Measurements from ENCODE around the gene MTA2.

Gene MTA2

GRCh38 chr11:62604460-62605120 is 2.9 kb upstream of the MTA2 start:
- Histone ChIP-seq H3K27me3 (no peaks in the 10 kb centered on the region), H3K9me3 (no peaks in the 10 kb centered on the region), H3K27ac (no peak overlapping the region), H3K4me3 (no peak overlapping the region), H3K9ac (0 out of 2 replicates have a peak overlapping the region, but pooled peaks have one; percentile 48), H3K4me1 (peaks cover 66% of the 10 kb centered on the region), H3K4me2 (peak overlapping the region; percentile 93), H4K20me1 (peaks cover 12% of the 10 kb centered on the region; the same call in 1 of the 2 replicates), H3K36me3 (peaks cover 63% of the 10 kb centered on the region)
- TF ChIP-seq Cebpa-rat (IDR thresholded peaks at IDR 0.05): no peak

- no peak for TF ChIP-seq Cebpa-rat (IDR thresholded peaks at IDR 0.05)
- no peak overlapping the region for H3K9ac ChIP-seq
- H3K4me2 ChIP-seq: peak overlapping the region; percentile 93; the same call in 1 of the 2 replicates
- H3K9me3 ChIP-seq: no peaks in the 10 kb centered on the region
- H4K20me1 ChIP-seq: peaks cover 13% of the 10 kb centered on the region
- H3K36me3 ChIP-seq: peaks cover 56% of the 10 kb centered on the region
- no peak overlapping the region for H3K4me3 ChIP-seq
- peaks cover 61% of the 10 kb centered on the region for H3K4me1 ChIP-seq
- no peaks in the 10 kb centered on the region for H3K27me3 ChIP-seq
- no peak overlapping the region for H3K27ac ChIP-seq
These were observed 2.2 kb upstream of the MTA2 start for GRCh38 chr11:62603776-62604299.

GRCh38 chr11:62603072-62603408 is 1.4 kb upstream of the MTA2 start:
- Histone ChIP-seq H3K27me3 (no peaks in the 10 kb centered on the region), H4K20me1 (peaks cover 21% of the 10 kb centered on the region), H3K9ac (peak overlapping the region; percentile 100; the same call in 1 of the 2 replicates), H3K4me3 (peak overlapping the region; percentile 91), H3K27ac (peak overlapping the region; percentile 100), H3K36me3 (peaks cover 52% of the 10 kb centered on the region), H3K9me3 (no peaks in the 10 kb centered on the region), H3K4me2 (peak overlapping the region; percentile 93), H3K4me1 (peaks cover 61% of the 10 kb centered on the region)
- no peak for TF ChIP-seq Cebpa-rat (IDR thresholded peaks at IDR 0.05)

- peaks cover 61% of the 10 kb centered on the region for H3K4me1 ChIP-seq
- peaks cover 54% of the 10 kb centered on the region for H3K36me3 ChIP-seq
- TF ChIP-seq Cebpa-rat (IDR thresholded peaks at IDR 0.05): no peak
These were observed 741 bp upstream of the MTA2 start for GRCh38 chr11:62602141-62603071.

GRCh38 chr11:62601122-62601371 is 618 bp downstream of the MTA2 start:
- peak overlapping the region; percentile 100 for H3K4me2 ChIP-seq
- H3K4me3 ChIP-seq: peak overlapping the region; percentile 91
- no peak for TF ChIP-seq Cebpa-rat (IDR thresholded peaks at IDR 0.05)
- H3K36me3 ChIP-seq: peaks cover 54% of the 10 kb centered on the region
- H3K27ac ChIP-seq: peak overlapping the region; percentile 100
- peaks cover 34% of the 10 kb centered on the region for H4K20me1 ChIP-seq
- H3K27me3 ChIP-seq: no peaks in the 10 kb centered on the region
- no peaks in the 10 kb centered on the region for H3K9me3 ChIP-seq
- H3K4me1 ChIP-seq: peaks cover 60% of the 10 kb centered on the region
- peak overlapping the region; percentile 100 for H3K9ac ChIP-seq

More at GRCh38 chr11:62602141-62603071, 741 bp upstream of the MTA2 start:
- Histone ChIP-seq H3K9me3 (no peaks in the 10 kb centered on the region), H3K27me3 (no peaks in the 10 kb centered on the region), H3K9ac (peak overlapping the region; percentile 100), H4K20me1 (peaks cover 27% of the 10 kb centered on the region), H3K4me3 (peak overlapping the region; percentile 91), H3K4me2 (peak overlapping the region; percentile 93), H3K27ac (peak overlapping the region; percentile 100)

GRCh38 chr11:62600367-62601121 is 1.1 kb downstream of the MTA2 start:
- peak overlapping the region; percentile 100 for H3K27ac ChIP-seq
- H3K9ac ChIP-seq: peak overlapping the region; percentile 100
- H4K20me1 ChIP-seq: peaks cover 39% of the 10 kb centered on the region

GRCh38 chr11:62599901-62600300 is 1.8 kb downstream of the MTA2 start:
- Histone ChIP-seq H3K27me3 (no peaks in the 10 kb centered on the region), H3K9me3 (no peaks in the 10 kb centered on the region), H4K20me1 (peaks cover 39% of the 10 kb centered on the region), H3K4me1 (peaks cover 52% of the 10 kb centered on the region), H3K4me2 (peak overlapping the region; percentile 100), H3K36me3 (peaks cover 54% of the 10 kb centered on the region), H3K27ac (peak overlapping the region; percentile 100), H3K4me3 (peak overlapping the region; percentile 91), H3K9ac (peak overlapping the region; percentile 100)
- no peak for TF ChIP-seq Cebpa-rat (IDR thresholded peaks at IDR 0.05)

More at GRCh38 chr11:62600367-62601121, 1.1 kb downstream of the MTA2 start:
- Histone ChIP-seq H3K27me3 (no peaks in the 10 kb centered on the region), H3K4me3 (peak overlapping the region; percentile 91), H3K4me1 (peaks cover 59% of the 10 kb centered on the region), H3K9me3 (no peaks in the 10 kb centered on the region), H3K36me3 (peaks cover 54% of the 10 kb centered on the region), H3K4me2 (peak overlapping the region; percentile 100)
- no peak for TF ChIP-seq Cebpa-rat (IDR thresholded peaks at IDR 0.05)

- no peaks in the 10 kb centered on the region for H3K9me3 ChIP-seq
- H4K20me1 ChIP-seq: peaks cover 39% of the 10 kb centered on the region
- peaks cover 54% of the 10 kb centered on the region for H3K36me3 ChIP-seq
- TF ChIP-seq Cebpa-rat (IDR thresholded peaks at IDR 0.05): no peak
- H3K27me3 ChIP-seq: no peaks in the 10 kb centered on the region
- peak overlapping the region; percentile 100 for H3K4me2 ChIP-seq
- peak overlapping the region; percentile 100 for H3K27ac ChIP-seq
- peak overlapping the region; percentile 91 for H3K4me3 ChIP-seq
- H3K4me1 ChIP-seq: peaks cover 45% of the 10 kb centered on the region
- peak overlapping the region; percentile 100 for H3K9ac ChIP-seq
These were observed 2.5 kb downstream of the MTA2 start for GRCh38 chr11:62599069-62599696.

- peak overlapping the region; percentile 33; the same call in 1 of the 2 replicates for H3K9ac ChIP-seq
- H3K36me3 ChIP-seq: peaks cover 59% of the 10 kb centered on the region
- no peaks in the 10 kb centered on the region for H3K27me3 ChIP-seq
- H3K27ac ChIP-seq: no peak overlapping the region
- H3K9me3 ChIP-seq: no peaks in the 10 kb centered on the region
- H4K20me1 ChIP-seq: peaks cover 35% of the 10 kb centered on the region
- peaks cover 55% of the 10 kb centered on the region for H3K4me1 ChIP-seq
- no peak for TF ChIP-seq Cebpa-rat (IDR thresholded peaks at IDR 0.05)
- no peak overlapping the region for H3K4me2 ChIP-seq
- no peak overlapping the region for H3K4me3 ChIP-seq
These were observed 6.5 kb downstream of the MTA2 start for GRCh38 chr11:62595124-62595523.

All from BLaER1 (cell line).